Suprapubic skin (tissue), 3 donors: ENCODE results near the gene CFLAR.

Experiments
- CTCF ChIP-seq, 2 donors: fragments of 200-600 bp in 1 of 2; fragments of 450-650 bp in 1 of 2; sonication (generic) in 1 of 2; IDR thresholded peaks; one replicate each; pipeline ENCODE4 v1.5.1; 2016 to 2019; ENCODE audit warnings: antibody characterized with exemption in 2 of 2, mild to moderate bottlenecking in 1 of 2, moderate library complexity in 1 of 2
- POLR2A ChIP-seq, 2 donors: fragments of 450-650 bp; IDR thresholded peaks; one replicate each; pipeline ENCODE4 v1.6.1; 2017; ENCODE audit warnings: antibody characterized with exemption in 2 of 2, mild to moderate bottlenecking in 2 of 2, moderate library complexity in 2 of 2

- TF ChIP-seq CTCF (IDR thresholded peaks at IDR 0.05) = no peak
- no peak for TF ChIP-seq POLR2A (IDR thresholded peaks at IDR 0.05)
Measured at GRCh38 chr2:201074996-201075395, 41.0 kb upstream of the CFLAR start.
